Activated CD8-positive, alpha-beta T cell treated with anti-CD3 and anti-CD28 coated beads for 36 hours (primary cell): Measurements from ENCODE around the gene C12orf75. TPM values are rescaled to one million over a fixed set of nuclear protein-coding genes. Genes with fewer than 3 reads are reported as not detected.
A peak's percentile ranks its signal among the peaks of the same experiment; 100 is the strongest.

Source experiments
- ATAC-seq: fragments of 200-7000 bp; cut with Tn5 transposase; one replicate; pipeline ENCODE4 v1.10.0; 2021; ENCODE audit warnings: mild to moderate bottlenecking, moderate library complexity
- CTCF ChIA-PET: fragments of 350-600 bp; sonication (Branson Sonifier 250); formaldehyde crosslinking; loops from one replicate; lab custom pipeline; 2021; ENCODE audit warnings: antibody characterized with exemption; lab: Charles Lee
- POLR2A ChIA-PET: fragments of 350-600 bp; sonication (Branson Sonifier 250); formaldehyde crosslinking; loops from one replicate; lab custom pipeline; 2021; ENCODE audit warnings: antibody characterized with exemption; lab: Charles Lee
- DNase-seq: peaks from one replicate; pipeline ENCODE4 v3.0.0-alpha.2; 2020
- H3K27ac Mint-ChIP-seq: one replicate; pipeline ENCODE4 v1.8.0; 2021; ENCODE audit warnings: mild to moderate bottlenecking, mixed read lengths
- H3K27me3 Mint-ChIP-seq: one replicate; pipeline ENCODE4 v1.8.0; 2021; ENCODE audit warnings: mixed read lengths
- H3K36me3 Mint-ChIP-seq: one replicate; pipeline ENCODE4 v1.8.0; 2021; ENCODE audit warnings: low read depth, mixed read lengths
- H3K4me1 Mint-ChIP-seq: one replicate; pipeline ENCODE4 v1.8.0; 2021; ENCODE audit warnings: low read depth, mixed read lengths
- H3K4me3 Mint-ChIP-seq: one replicate; pipeline ENCODE4 v1.8.0; 2021; ENCODE audit warnings: mild to moderate bottlenecking, moderate library complexity, mixed read lengths
- H3K9me3 Mint-ChIP-seq: one replicate; pipeline ENCODE4 v1.8.0; 2021; ENCODE audit warnings: mixed read lengths
- intact Hi-C: fragments of 100-400 bp; cut with micrococcal nuclease; formaldehyde crosslinking; loops from one replicate; pipeline ENCODE4 v1.10.0; 2022
- total RNA-seq, 2 experiments: library from RNA; stranded (reverse); gene quantifications; one replicate each; pipeline ENCODE4 v1.2.3, GENCODE V29; 2021
- TF ChIP-seq, protein P1 (sequence below): fragments of 200-600 bp; IDR thresholded peaks from one replicate; pipeline ENCODE4 v1.8.0; 2022; ENCODE audit warnings: antibody characterized with exemption, mild to moderate bottlenecking

Gene C12orf75
- total RNA-seq, 2 experiments from 2014 or later = 62.0 to 66.9 TPM

- Mint-ChIP-seq H3K9me3 (peaks cover 11% of the 10 kb centered on the region), H3K27ac (no peak overlapping the region), H3K4me1 (peaks cover 7% of the 10 kb centered on the region), H3K4me3 (no peak overlapping the region), H3K36me3 (peaks cover 2% of the 10 kb centered on the region), H3K27me3 (no peaks in the 10 kb centered on the region)
- no peak for DNase-seq
- TF ChIP-seq, protein P1, sequence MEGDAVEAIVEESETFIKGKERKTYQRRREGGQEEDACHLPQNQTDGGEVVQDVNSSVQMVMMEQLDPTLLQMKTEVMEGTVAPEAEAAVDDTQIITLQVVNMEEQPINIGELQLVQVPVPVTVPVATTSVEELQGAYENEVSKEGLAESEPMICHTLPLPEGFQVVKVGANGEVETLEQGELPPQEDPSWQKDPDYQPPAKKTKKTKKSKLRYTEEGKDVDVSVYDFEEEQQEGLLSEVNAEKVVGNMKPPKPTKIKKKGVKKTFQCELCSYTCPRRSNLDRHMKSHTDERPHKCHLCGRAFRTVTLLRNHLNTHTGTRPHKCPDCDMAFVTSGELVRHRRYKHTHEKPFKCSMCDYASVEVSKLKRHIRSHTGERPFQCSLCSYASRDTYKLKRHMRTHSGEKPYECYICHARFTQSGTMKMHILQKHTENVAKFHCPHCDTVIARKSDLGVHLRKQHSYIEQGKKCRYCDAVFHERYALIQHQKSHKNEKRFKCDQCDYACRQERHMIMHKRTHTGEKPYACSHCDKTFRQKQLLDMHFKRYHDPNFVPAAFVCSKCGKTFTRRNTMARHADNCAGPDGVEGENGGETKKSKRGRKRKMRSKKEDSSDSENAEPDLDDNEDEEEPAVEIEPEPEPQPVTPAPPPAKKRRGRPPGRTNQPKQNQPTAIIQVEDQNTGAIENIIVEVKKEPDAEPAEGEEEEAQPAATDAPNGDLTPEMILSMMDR = no peak
- POLR2A ChIA-PET = no interaction called here
- no peak for ATAC-seq
- CTCF ChIA-PET = no interaction called here
- intact Hi-C loops = no loop called here
Measured at GRCh38 chr12:105317942-105318621, 12.4 kb upstream of the C12orf75 start.

- no peak overlapping the region for H3K27ac Mint-ChIP-seq
- ATAC-seq = no peak
- H3K4me3 Mint-ChIP-seq = no peak overlapping the region
- H3K36me3 Mint-ChIP-seq = peaks cover 2% of the 10 kb centered on the region
- intact Hi-C loops = no loop called here
- ChIA-PET POLR2A (no interaction called here), CTCF (interaction anchor here (0.6 to 2.2 kb wide), 3 partner anchors 10 to 958 kb away, joined by 3 to 6 read pairs (median 3); no protein-coding TSS in a partner anchor)
- no peak for DNase-seq
- TF ChIP-seq, protein P1 = no peak
- no peaks in the 10 kb centered on the region for H3K27me3 Mint-ChIP-seq
- peaks cover 9% of the 10 kb centered on the region for H3K4me1 Mint-ChIP-seq
- peaks cover 6% of the 10 kb centered on the region for H3K9me3 Mint-ChIP-seq
Measured at GRCh38 chr12:105318651-105319483, 11.6 kb upstream of the C12orf75 start.

DNA sequence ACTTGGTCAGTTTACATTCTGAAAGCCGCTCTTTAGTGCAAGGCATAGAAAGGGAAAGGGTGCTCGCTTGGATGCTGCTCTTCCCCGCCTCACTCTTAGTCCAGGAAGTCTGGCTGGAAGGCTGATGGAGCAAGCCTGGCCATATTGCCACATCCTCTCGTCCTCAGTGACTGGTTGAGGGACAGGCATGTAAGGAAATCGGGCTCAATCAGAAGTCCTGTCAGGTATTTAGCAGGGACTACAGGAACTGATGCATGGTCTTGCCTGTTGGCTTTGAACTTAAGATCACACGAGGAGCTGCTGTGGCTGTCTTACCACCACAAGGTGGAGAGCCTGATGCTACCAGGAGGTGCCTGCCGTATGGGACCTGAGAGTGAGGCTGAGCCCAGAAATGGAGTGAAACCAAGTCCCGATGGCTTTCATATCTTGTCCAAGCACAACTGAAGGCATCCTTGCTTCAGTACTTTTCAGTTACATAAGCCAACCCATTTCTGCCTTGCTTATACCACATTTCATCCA is 10.7 kb upstream of the C12orf75 start:
- no peak for ATAC-seq
- Mint-ChIP-seq H3K4me1 (peaks cover 12% of the 10 kb centered on the region), H3K27me3 (no peaks in the 10 kb centered on the region), H3K36me3 (peaks cover under 1% of the 10 kb centered on the region), H3K9me3 (no peaks in the 10 kb centered on the region), H3K4me3 (no peak overlapping the region), H3K27ac (no peak overlapping the region)
- ChIA-PET POLR2A (interaction anchor here (0.9 to 1.5 kb wide), 2 partner anchors 12 to 37 kb away, joined by 3 to 4 read pairs; no protein-coding TSS in a partner anchor), CTCF (interaction anchor here (1.1 to 2.5 kb wide), 3 partner anchors 24 to 64 kb away, joined by 3 to 16 read pairs (median 6); no protein-coding TSS in a partner anchor)
- peak; percentile 19 for DNase-seq
- intact Hi-C loops = no loop called here
- TF ChIP-seq, protein P1 = no peak

DNA sequence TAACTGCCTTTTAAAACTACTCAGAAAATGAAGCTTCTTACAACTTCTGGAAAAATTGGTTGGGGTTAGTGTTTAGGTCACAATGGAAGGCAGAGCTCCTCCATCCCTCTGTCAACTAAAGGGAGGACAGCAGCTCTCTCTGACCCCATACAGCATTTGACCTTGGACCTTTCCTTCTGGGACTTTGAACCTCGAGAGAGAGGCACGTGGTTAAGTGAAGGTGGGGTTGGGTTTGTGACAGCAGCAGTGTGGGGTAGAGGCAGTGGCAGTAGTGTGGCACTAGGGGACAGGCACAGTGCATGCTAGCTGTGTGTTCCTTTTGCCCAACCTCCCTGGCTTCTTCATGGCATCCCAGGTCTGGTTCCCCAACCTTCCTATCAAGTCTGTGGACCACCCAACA is 9.4 kb upstream of the C12orf75 start:
- POLR2A ChIA-PET = interaction anchor here (0.7 to 1.5 kb wide), 2 partner anchors 10 to 450 kb away, joined by 3 to 4 read pairs; no protein-coding TSS in a partner anchor
- TF ChIP-seq, protein P1 = no peak
- peaks cover 8% of the 10 kb centered on the region for H3K4me1 Mint-ChIP-seq
- H3K36me3 Mint-ChIP-seq = no peaks in the 10 kb centered on the region
- no peaks in the 10 kb centered on the region for H3K27me3 Mint-ChIP-seq
- ATAC-seq (peak; percentile 65), DNase-seq (peak; percentile 18)
- H3K27ac Mint-ChIP-seq = no peak overlapping the region
- CTCF ChIA-PET = interaction anchor here (1.2 to 2.5 kb wide), 5 partner anchors 10 to 62 kb away, joined by 3 to 16 read pairs (median 5); no protein-coding TSS in a partner anchor
- intact Hi-C loops = no loop called here
- no peak overlapping the region for H3K4me3 Mint-ChIP-seq
- no peaks in the 10 kb centered on the region for H3K9me3 Mint-ChIP-seq
